Caco-2 (cell line): Measurements from ENCODE around the gene LAMB4. TPM values are rescaled to one million over a fixed set of nuclear protein-coding genes. Genes with fewer than 3 reads are reported as not detected.

Experiments used
- BruUV-seq: library from RNA; stranded (reverse); fragments of 400-500 nt; replicated peaks from 2 replicates; lab custom pipeline; 2021; lab: Mats Ljungman, UMichigan
- CTCF ChIA-PET: fragments of 300-600 bp; sonication (Branson Sonifier 250); formaldehyde crosslinking; loops from one replicate; lab custom pipeline; 2022; ENCODE audit warnings: antibody characterized with exemption; lab: Charles Lee
- POLR2A ChIA-PET: fragments of 300-600 bp; sonication (Branson Sonifier 250); formaldehyde crosslinking; loops from one replicate; lab custom pipeline; 2022; ENCODE audit warnings: antibody characterized with exemption; lab: Charles Lee
- DNase-seq, 2 experiments: peaks; one replicate each; pipeline versions ENCODE4 v3.0.0 to v3.0.0-alpha.2; 2020 to 2022
- H3K27me3 ChIP-seq: replicated peaks from 2 replicates; pipeline ENCODE4 v1.6.0; 2011; ENCODE audit warnings: low read length; ENCODE audit not compliant: control insufficient read depth, insufficient read depth
- H3K36me3 ChIP-seq: 2 replicates; pipeline ENCODE4 v1.5.1; 2011; ENCODE audit warnings: low read length; ENCODE audit not compliant: control insufficient read depth, insufficient read depth
- H3K4me1 ChIP-seq: fragments of 250-450 bp; sonication (Bioruptor Pico); 2 replicates; pipeline ENCODE4 v1.5.1; 2020; ENCODE audit warnings: mild to moderate bottlenecking
- H3K4me3 ChIP-seq: 2 replicates; pipeline ENCODE4 v1.5.1; 2011; ENCODE audit warnings: low read depth, mild to moderate bottlenecking, control low read depth, low read length
- H3K9me3 ChIP-seq: fragments of 250-450 bp; sonication (Bioruptor Pico); 2 replicates; pipeline ENCODE4 v1.5.1; 2020; ENCODE audit warnings: mild to moderate bottlenecking, moderate library complexity
- H3K27ac Mint-ChIP-seq: one replicate; pipeline ENCODE4 v1.8.0; 2022; ENCODE audit warnings: mixed read lengths; ENCODE audit not compliant: unreplicated experiment
- H3K27me3 Mint-ChIP-seq: one replicate; pipeline ENCODE4 v1.8.0; 2022; ENCODE audit warnings: mixed read lengths; ENCODE audit not compliant: insufficient read depth, unreplicated experiment
- H3K36me3 Mint-ChIP-seq: one replicate; pipeline ENCODE4 v1.8.0; 2022; ENCODE audit warnings: mild to moderate bottlenecking, mixed read lengths; ENCODE audit not compliant: insufficient read depth, unreplicated experiment
- H3K4me1 Mint-ChIP-seq: one replicate; pipeline ENCODE4 v1.8.0; 2022; ENCODE audit warnings: low read depth, mixed read lengths; ENCODE audit not compliant: unreplicated experiment
- H3K4me3 Mint-ChIP-seq: one replicate; pipeline ENCODE4 v1.8.0; 2022; ENCODE audit warnings: mild to moderate bottlenecking, moderate library complexity, mixed read lengths; ENCODE audit not compliant: unreplicated experiment
- H3K9me3 Mint-ChIP-seq: one replicate; pipeline ENCODE4 v1.8.0; 2022; ENCODE audit warnings: mixed read lengths; ENCODE audit not compliant: unreplicated experiment
- intact Hi-C: fragments of 100-400 bp; cut with micrococcal nuclease; formaldehyde crosslinking; loops from one replicate; pipeline ENCODE4 v1.10.0; 2022; ENCODE audit not compliant: unreplicated experiment
- total RNA-seq: library from RNA; stranded (reverse); gene quantifications from 2 replicates; pipeline ENCODE4 v1.2.3, GENCODE V29; 2022
- TF ChIP-seq, protein P1 (sequence below), 2 experiments: fragments of 200-600 bp in 1 of 2; IDR thresholded peaks; 1 replicate in 1 of 2; 2 replicates in 1 of 2; pipeline versions ENCODE4 v1.5.1 to v1.8.0; 2011 to 2022; ENCODE audit warnings: antibody characterized with exemption in 1 of 2, control low read depth in 1 of 2, inconsistent platforms in 1 of 2, low read depth in 1 of 2, low read length in 1 of 2, mild to moderate bottlenecking in 1 of 2, moderate library complexity in 1 of 2; ENCODE audit not compliant: insufficient read depth in 1 of 2, severe bottlenecking in 1 of 2, unreplicated experiment in 1 of 2

The LAMB4 gene
- total RNA-seq, 1 experiment from 2014 or later: 0.52 TPM

DNA sequence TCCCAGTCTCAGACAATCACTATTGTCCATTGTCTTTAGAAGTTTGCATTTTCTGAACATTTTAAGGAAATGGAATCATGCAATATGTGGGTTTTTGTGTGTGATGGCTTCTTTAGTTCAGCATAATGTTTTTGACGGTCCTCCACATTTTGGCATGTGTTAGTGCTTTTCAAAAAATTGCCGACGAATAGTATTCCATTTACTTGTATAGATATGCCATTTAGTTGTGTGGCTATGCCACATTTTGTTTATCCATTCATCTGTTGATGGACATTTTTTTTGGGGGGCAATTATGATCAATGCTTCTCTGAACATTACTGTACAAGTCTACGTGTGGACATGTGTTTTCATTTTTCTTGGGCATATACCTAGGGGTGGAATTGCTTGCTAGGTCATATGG, 12.0 kb upstream of the LAMB4 start:
- intact Hi-C loops: no loop called here
- Mint-ChIP-seq H3K9me3 (peaks cover 8% of the 10 kb centered on the region), H3K4me1 (peaks cover 13% of the 10 kb centered on the region), H3K36me3 (peaks cover 5% of the 10 kb centered on the region), H3K27ac (no peak overlapping the region), H3K27me3 (no peaks in the 10 kb centered on the region), H3K4me3 (no peak overlapping the region)
- Histone ChIP-seq H3K36me3 (no peaks in the 10 kb centered on the region; the same call in 1 of the 2 replicates), H3K4me1 (peaks cover 9% of the 10 kb centered on the region; the same call in 1 of the 2 replicates), H3K4me3 (no peak overlapping the region), H3K9me3 (no peaks in the 10 kb centered on the region), H3K27me3 (no peaks in the 10 kb centered on the region)
- POLR2A ChIA-PET: no interaction called here
- TF ChIP-seq, protein P1, sequence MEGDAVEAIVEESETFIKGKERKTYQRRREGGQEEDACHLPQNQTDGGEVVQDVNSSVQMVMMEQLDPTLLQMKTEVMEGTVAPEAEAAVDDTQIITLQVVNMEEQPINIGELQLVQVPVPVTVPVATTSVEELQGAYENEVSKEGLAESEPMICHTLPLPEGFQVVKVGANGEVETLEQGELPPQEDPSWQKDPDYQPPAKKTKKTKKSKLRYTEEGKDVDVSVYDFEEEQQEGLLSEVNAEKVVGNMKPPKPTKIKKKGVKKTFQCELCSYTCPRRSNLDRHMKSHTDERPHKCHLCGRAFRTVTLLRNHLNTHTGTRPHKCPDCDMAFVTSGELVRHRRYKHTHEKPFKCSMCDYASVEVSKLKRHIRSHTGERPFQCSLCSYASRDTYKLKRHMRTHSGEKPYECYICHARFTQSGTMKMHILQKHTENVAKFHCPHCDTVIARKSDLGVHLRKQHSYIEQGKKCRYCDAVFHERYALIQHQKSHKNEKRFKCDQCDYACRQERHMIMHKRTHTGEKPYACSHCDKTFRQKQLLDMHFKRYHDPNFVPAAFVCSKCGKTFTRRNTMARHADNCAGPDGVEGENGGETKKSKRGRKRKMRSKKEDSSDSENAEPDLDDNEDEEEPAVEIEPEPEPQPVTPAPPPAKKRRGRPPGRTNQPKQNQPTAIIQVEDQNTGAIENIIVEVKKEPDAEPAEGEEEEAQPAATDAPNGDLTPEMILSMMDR (IDR thresholded peaks at IDR 0.05; ENCODE audit: insufficient read depth in 1 of 2, low read depth in 1 of 2, low read length in 1 of 2, severe bottlenecking in 1 of 2, unreplicated experiment in 1 of 2): no peak
- no peak for DNase-seq
- CTCF ChIA-PET: interaction anchor here (1.4 kb wide), 1 partner anchor 28 kb away, joined by 4 read pairs; no protein-coding TSS in a partner anchor
- no TSS peak for BruUV-seq

DNA sequence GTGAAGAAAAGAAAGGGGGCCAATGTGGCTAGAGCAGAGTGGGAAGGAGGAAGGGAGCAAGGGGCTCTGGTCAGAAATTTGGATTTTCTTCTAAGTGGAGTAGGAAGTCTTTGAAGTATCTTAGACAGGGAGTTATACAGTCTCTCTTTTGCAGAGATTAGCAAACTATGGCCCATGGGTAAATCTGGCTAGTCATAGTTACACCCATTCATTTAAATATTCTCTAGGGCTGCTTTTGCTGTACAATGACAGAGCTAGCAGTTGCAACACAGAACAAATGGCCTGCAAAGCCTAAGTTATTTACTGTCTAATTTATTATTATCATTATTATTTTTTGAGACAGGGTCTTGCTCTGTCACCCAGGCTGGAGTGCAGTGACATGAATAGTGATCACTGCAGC, 10.5 kb upstream of the LAMB4 start:
- H3K27ac Mint-ChIP-seq: peak overlapping the region; percentile 5
- H3K27me3 ChIP-seq: no peaks in the 10 kb centered on the region
- H3K4me3 Mint-ChIP-seq: no peak overlapping the region
- H3K36me3 Mint-ChIP-seq: no peaks in the 10 kb centered on the region
- intact Hi-C loops: no loop called here
- H3K4me3 ChIP-seq: no peak overlapping the region
- H3K4me1 ChIP-seq: peaks cover 9% of the 10 kb centered on the region; the same call in 1 of the 2 replicates
- no peaks in the 10 kb centered on the region for H3K27me3 Mint-ChIP-seq
- BruUV-seq: no TSS peak
- H3K9me3 ChIP-seq: no peaks in the 10 kb centered on the region
- H3K36me3 ChIP-seq: no peaks in the 10 kb centered on the region; the same call in 1 of the 2 replicates
- no peak for DNase-seq
- TF ChIP-seq, protein P1 (IDR thresholded peaks at IDR 0.05; ENCODE audit: insufficient read depth in 1 of 2, low read depth in 1 of 2, low read length in 1 of 2, severe bottlenecking in 1 of 2, unreplicated experiment in 1 of 2): no peak
- peaks cover 8% of the 10 kb centered on the region for H3K4me1 Mint-ChIP-seq
- ChIA-PET POLR2A (no interaction called here), CTCF (interaction anchor here (1.4 kb wide), 1 partner anchor 26 kb away, joined by 4 read pairs; no protein-coding TSS in a partner anchor)
- peaks cover 10% of the 10 kb centered on the region for H3K9me3 Mint-ChIP-seq

DNA sequence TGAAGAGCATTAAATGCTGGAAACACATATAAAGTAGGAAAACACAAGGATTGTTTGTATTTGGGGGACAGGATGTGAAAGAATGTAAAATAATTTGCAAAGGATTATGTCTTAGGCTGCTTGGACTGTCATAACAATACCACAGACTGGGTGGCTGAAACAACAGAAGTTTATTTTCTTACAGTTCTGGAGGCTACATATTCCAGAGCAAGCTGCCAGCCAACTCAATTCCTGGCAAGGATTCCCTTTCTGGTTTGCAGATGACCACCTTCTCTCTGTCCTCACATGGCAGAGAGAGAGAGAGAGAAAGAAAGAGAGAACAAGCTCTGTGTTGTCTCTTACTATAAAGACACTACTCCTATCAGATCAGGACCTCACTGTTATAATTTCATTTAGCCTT, 8.8 kb upstream of the LAMB4 start:
- peaks cover 9% of the 10 kb centered on the region; the same call in 1 of the 2 replicates for H3K4me1 ChIP-seq
- Mint-ChIP-seq H3K36me3 (no peaks in the 10 kb centered on the region), H3K4me1 (peaks cover 8% of the 10 kb centered on the region), H3K27ac (no peak overlapping the region), H3K27me3 (no peaks in the 10 kb centered on the region), H3K9me3 (peaks cover 10% of the 10 kb centered on the region), H3K4me3 (no peak overlapping the region)
- H3K4me3 ChIP-seq: no peak overlapping the region
- no TSS peak for BruUV-seq
- no peaks in the 10 kb centered on the region for H3K27me3 ChIP-seq
- DNase-seq: no peak
- CTCF ChIA-PET: no interaction called here
- POLR2A ChIA-PET: no interaction called here
- TF ChIP-seq, protein P1 (IDR thresholded peaks at IDR 0.05; ENCODE audit: insufficient read depth in 1 of 2, low read depth in 1 of 2, low read length in 1 of 2, severe bottlenecking in 1 of 2, unreplicated experiment in 1 of 2): no peak
- intact Hi-C loops: no loop called here
- no peaks in the 10 kb centered on the region for H3K9me3 ChIP-seq
- no peaks in the 10 kb centered on the region for H3K36me3 ChIP-seq
